ENCODE data around the gene ZNF580. TPM values are rescaled to one million over a fixed set of nuclear protein-coding genes. Genes with fewer than 3 reads are reported as not detected.

Gene ZNF580
- total RNA-seq, 1 experiment from 2014 or later: 32.0 TPM

DNA sequence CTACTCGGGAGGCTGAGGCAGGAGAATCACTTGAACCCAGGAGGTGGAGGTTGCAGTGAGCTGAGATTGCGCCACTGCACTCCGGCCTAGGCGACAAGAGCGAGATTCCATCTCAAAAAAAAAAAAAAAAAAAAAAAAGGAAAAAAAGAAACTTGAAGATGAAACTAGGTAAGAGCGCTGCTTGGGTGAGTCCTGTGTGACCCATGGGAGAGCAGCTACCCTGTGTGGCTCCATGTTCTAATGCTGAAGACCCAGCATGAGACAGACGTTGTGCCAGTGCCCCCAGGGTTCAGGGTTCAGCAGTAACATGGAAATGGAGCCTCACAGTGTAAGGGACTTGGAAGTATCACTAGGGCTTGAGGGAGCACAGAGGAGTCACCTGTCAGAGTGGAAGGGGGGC, 22.4 kb upstream of the ZNF580 start (continued):
- TF ChIP-seq, protein P1, sequence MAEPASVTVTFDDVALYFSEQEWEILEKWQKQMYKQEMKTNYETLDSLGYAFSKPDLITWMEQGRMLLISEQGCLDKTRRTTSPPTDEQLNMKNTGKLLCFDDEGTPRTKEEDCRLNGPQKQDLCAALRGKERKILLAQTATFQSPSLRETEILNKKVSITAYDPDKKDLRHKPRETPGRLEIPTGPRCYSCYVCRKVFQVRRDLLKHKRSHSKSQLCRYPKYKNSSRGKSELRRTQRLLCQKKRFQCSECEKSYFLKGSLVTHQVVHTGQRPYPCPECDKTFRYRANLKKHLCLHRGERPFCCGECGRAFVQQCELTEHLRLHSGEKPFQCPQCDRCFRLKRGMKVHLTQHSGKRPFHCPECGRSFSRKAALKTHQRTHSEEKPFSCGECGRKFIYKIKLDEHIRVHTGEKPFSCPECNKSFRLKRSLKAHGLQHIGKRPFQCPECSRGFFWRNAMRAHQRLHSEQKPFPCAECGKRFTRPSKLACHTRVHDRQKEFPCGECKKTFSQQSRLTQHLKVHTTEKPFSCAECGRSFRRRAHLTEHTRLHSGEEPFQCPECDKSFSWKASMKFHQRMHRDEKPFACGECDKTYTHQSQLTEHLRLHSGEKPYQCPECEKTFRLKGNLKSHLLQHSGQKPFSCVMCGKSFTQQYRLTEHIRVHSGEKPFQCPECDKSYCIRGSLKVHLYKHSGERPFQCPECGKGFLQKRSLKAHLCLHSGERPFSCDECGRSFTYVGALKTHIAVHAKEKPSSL (CRISPR knock-in tag; conservative IDR thresholded peaks at IDR 0.05): no peak

DNA sequence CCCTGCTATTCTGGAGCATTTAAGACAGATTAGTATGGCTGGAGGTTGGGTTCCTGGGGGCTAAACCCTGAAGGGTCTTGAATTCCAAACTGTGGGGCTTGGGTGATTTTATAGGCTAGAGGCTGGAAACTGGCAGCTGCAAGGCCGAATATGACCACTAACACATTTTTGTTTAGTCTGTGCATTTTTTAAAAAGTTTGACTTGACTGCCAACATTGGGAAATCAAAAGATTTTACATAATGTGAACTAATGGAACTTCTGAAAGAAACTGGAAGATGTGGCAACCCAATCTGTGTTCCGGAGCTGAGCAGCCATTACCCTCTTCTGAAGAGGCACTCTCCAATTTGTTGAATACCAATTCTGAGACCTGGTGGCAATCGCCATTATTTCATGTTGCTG, 21.5 kb upstream of the ZNF580 start:
- ChIA-PET CTCF (interaction anchor here (0.7 to 4.0 kb wide), 6 partner anchors 13 to 152 kb away, joined by 3 to 14 read pairs (median 4); partner anchors contain the start of gene ZNF865), POLR2A (interaction anchor here (1.6 kb wide), 2 partner anchors 21 to 28 kb away, joined by 3 to 4 read pairs; partner anchors contain the start of gene CCDC106)
- Mint-ChIP-seq H3K27ac (no peak overlapping the region), H3K9me3 (0 out of 2 replicates have a peak, but pooled peaks cover 3% of the 10 kb centered on the region), H3K36me3 (peaks cover 22% of the 10 kb centered on the region), H3K27me3 (ENCODE audit: low read depth) (0 out of 2 replicates have a peak, but pooled peaks cover 3% of the 10 kb centered on the region), H3K4me3 (no peak overlapping the region), H3K4me1 (peaks cover 11% of the 10 kb centered on the region)
- DNase-seq (ENCODE audit: low spot score) (no peak), ATAC-seq (no peak)
- TF ChIP-seq, protein P2, sequence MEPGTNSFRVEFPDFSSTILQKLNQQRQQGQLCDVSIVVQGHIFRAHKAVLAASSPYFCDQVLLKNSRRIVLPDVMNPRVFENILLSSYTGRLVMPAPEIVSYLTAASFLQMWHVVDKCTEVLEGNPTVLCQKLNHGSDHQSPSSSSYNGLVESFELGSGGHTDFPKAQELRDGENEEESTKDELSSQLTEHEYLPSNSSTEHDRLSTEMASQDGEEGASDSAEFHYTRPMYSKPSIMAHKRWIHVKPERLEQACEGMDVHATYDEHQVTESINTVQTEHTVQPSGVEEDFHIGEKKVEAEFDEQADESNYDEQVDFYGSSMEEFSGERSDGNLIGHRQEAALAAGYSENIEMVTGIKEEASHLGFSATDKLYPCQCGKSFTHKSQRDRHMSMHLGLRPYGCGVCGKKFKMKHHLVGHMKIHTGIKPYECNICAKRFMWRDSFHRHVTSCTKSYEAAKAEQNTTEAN (CRISPR knock-in tag; IDR thresholded peaks at IDR 0.05): no peak
- TF ChIP-seq TCF7 (CRISPR knock-in tag; IDR thresholded peaks at IDR 0.05; ENCODE audit: low read depth) (no peak), ZNF121 (CRISPR knock-in tag; IDR thresholded peaks at IDR 0.05) (no peak)

DNA sequence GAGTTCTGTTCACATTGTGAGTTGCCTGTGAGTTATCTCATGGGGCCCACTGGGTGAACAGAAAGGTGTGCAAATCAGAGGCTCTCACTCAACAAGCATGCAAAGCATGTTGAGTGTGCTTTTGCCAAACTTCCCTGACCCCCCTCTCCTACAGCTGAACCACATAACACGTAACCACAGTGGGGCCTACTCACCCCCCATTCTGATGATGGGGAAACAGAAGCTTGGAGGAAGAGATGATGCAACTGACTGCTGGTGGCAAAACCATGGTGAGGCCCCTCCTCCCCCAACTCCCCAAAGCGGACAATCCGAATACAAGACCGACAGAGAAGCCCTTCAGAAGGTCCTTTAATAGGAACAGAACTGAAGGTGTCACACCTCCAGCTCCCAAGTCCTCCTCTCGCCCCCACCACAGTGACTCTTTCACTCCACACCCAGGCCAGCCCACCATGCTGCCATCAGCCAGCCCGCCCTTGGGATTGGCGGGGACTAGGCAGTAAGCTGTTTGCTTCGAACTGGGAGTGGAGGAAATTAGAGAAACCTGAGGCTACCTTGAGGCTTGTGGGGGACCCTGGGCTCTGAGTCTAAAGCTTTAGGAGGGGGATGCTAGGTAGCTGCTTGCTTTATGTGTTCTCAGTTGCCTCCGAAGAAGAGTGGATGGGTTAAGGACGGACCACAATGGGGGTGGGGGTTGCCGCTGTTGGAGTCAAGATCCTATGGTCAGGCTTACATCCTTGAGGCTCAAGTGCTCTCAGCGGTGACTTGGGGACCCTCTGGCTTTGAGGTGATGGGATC, 20.2 kb upstream of the ZNF580 start:
- H3K27ac Mint-ChIP-seq: no peak overlapping the region
- 0 out of 2 replicates have a peak, but pooled peaks cover 3% of the 10 kb centered on the region for H3K27me3 Mint-ChIP-seq (ENCODE audit: low read depth)
- no peak overlapping the region for H3K4me3 Mint-ChIP-seq
- CTCF ChIA-PET: interaction anchor here (4.0 kb wide), 1 partner anchor 15 kb away, joined by 14 read pairs; the partner anchor contains the start of gene ZNF865
- peaks cover 17% of the 10 kb centered on the region for H3K4me1 Mint-ChIP-seq
- 0 out of 2 replicates have a peak, but pooled peaks cover 3% of the 10 kb centered on the region for H3K9me3 Mint-ChIP-seq
- ATAC-seq: no peak
- peaks cover 20% of the 10 kb centered on the region for H3K36me3 Mint-ChIP-seq
- POLR2A ChIA-PET: interaction anchor here (1.6 kb wide), 2 partner anchors 22 to 27 kb away, joined by 3 to 4 read pairs; partner anchors contain the start of gene CCDC106
- DNase-seq (ENCODE audit: low spot score): no peak
- TF ChIP-seq, protein P3, sequence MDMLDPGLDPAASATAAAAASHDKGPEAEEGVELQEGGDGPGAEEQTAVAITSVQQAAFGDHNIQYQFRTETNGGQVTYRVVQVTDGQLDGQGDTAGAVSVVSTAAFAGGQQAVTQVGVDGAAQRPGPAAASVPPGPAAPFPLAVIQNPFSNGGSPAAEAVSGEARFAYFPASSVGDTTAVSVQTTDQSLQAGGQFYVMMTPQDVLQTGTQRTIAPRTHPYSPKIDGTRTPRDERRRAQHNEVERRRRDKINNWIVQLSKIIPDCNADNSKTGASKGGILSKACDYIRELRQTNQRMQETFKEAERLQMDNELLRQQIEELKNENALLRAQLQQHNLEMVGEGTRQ (CRISPR knock-in tag; IDR thresholded peaks at IDR 0.05): no peak
- 0 out of 2 replicates have a peak, but pooled peaks have one; percentile 27 for TF ChIP-seq GABPB1 (CRISPR knock-in tag; IDR thresholded peaks at IDR 0.05)

DNA sequence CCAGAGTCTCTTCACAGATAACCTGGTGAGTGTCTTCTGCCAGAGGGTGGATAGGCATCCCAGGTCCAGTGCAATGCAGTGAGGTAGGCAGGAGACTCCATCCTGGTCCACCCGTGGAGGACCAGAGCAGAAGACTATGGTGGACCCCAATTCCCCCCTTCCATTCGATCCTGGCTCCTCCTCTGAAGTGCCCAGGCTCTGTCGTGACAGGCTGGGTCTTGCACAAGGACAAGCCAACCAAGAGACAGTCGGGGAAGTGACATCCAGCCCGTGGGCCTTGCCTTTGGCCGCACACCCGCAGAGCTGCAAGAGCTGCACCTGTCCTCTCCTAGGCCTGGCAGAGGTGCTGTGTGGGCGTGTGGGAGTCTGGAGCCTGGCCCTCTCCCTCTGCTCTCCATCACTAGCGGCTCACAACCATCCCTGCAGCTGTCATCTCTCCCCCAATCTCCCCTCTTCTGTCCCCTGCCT, 19.6 kb upstream of the ZNF580 start:
- no peak for ATAC-seq
- POLR2A ChIA-PET: no interaction called here
- Mint-ChIP-seq H3K36me3 (peaks cover 20% of the 10 kb centered on the region), H3K4me3 (no peak overlapping the region), H3K27me3 (ENCODE audit: low read depth) (peaks cover 4% of the 10 kb centered on the region; the same call in 1 of the 2 replicates), H3K4me1 (peaks cover 17% of the 10 kb centered on the region), H3K9me3 (0 out of 2 replicates have a peak, but pooled peaks cover 3% of the 10 kb centered on the region), H3K27ac (no peak overlapping the region)
- no peak for DNase-seq (ENCODE audit: low spot score)
- CTCF ChIA-PET: no interaction called here
- TF ChIP-seq CBFB (CRISPR knock-in tag; IDR thresholded peaks at IDR 0.05; ENCODE audit: low read depth) (no peak), ETV6 (CRISPR knock-in tag; IDR thresholded peaks at IDR 0.05) (no peak), KAT7 (CRISPR knock-in tag; IDR thresholded peaks at IDR 0.05; ENCODE audit: borderline replicate concordance) (no peak), TEAD1 (CRISPR knock-in tag; IDR thresholded peaks at IDR 0.05) (no peak), ATF1 (CRISPR knock-in tag; IDR thresholded peaks at IDR 0.05) (no peak), SMAD3 (CRISPR knock-in tag; IDR thresholded peaks at IDR 0.05; ENCODE audit: borderline replicate concordance) (no peak)
- TF ChIP-seq, protein P4, sequence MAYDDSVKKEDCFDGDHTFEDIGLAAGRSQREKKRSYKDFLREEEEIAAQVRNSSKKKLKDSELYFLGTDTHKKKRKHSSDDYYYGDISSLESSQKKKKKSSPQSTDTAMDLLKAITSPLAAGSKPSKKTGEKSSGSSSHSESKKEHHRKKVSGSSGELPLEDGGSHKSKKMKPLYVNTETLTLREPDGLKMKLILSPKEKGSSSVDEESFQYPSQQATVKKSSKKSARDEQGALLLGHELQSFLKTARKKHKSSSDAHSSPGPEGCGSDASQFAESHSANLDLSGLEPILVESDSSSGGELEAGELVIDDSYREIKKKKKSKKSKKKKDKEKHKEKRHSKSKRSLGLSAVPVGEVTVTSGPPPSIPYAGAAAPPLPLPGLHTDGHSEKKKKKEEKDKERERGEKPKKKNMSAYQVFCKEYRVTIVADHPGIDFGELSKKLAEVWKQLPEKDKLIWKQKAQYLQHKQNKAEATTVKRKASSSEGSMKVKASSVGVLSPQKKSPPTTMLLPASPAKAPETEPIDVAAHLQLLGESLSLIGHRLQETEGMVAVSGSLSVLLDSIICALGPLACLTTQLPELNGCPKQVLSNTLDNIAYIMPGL (CRISPR knock-in tag; IDR thresholded peaks at IDR 0.05): no peak
- TF ChIP-seq, protein P5, sequence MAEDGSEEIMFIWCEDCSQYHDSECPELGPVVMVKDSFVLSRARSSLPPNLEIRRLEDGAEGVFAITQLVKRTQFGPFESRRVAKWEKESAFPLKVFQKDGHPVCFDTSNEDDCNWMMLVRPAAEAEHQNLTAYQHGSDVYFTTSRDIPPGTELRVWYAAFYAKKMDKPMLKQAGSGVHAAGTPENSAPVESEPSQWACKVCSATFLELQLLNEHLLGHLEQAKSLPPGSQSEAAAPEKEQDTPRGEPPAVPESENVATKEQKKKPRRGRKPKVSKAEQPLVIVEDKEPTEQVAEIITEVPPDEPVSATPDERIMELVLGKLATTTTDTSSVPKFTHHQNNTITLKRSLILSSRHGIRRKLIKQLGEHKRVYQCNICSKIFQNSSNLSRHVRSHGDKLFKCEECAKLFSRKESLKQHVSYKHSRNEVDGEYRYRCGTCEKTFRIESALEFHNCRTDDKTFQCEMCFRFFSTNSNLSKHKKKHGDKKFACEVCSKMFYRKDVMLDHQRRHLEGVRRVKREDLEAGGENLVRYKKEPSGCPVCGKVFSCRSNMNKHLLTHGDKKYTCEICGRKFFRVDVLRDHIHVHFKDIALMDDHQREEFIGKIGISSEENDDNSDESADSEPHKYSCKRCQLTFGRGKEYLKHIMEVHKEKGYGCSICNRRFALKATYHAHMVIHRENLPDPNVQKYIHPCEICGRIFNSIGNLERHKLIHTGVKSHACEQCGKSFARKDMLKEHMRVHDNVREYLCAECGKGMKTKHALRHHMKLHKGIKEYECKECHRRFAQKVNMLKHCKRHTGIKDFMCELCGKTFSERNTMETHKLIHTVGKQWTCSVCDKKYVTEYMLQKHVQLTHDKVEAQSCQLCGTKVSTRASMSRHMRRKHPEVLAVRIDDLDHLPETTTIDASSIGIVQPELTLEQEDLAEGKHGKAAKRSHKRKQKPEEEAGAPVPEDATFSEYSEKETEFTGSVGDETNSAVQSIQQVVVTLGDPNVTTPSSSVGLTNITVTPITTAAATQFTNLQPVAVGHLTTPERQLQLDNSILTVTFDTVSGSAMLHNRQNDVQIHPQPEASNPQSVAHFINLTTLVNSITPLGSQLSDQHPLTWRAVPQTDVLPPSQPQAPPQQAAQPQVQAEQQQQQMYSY (CRISPR knock-in tag; IDR thresholded peaks at IDR 0.05): no peak
- TF ChIP-seq, protein P6, sequence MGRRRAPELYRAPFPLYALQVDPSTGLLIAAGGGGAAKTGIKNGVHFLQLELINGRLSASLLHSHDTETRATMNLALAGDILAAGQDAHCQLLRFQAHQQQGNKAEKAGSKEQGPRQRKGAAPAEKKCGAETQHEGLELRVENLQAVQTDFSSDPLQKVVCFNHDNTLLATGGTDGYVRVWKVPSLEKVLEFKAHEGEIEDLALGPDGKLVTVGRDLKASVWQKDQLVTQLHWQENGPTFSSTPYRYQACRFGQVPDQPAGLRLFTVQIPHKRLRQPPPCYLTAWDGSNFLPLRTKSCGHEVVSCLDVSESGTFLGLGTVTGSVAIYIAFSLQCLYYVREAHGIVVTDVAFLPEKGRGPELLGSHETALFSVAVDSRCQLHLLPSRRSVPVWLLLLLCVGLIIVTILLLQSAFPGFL (CRISPR knock-in tag; IDR thresholded peaks at IDR 0.05; ENCODE audit: borderline replicate concordance): no peak

All from WTC11 (cell line).